Renal pelvis (tissue), 4 donors: ENCODE results near the gene SPOCK1. TPM values are rescaled to one million over a fixed set of nuclear protein-coding genes. Genes with fewer than 3 reads are reported as not detected.

Experiments used
- DNase-seq: peaks from one replicate; pipeline ENCODE4 v3.0.0-alpha.2; 2013
- polyA plus RNA-seq, 3 donors: library from polyadenylated mRNA; unstranded; fragments of 120-200 nt; gene quantifications; one replicate each; pipeline ENCODE4 v1.2.1, GENCODE V29; 2013; ENCODE audit not compliant: insufficient read length in 3 of 3

Gene SPOCK1
- polyA plus RNA-seq, 3 donors, result 4.5 to 9.5 (median 9.2) TPM

DNA sequence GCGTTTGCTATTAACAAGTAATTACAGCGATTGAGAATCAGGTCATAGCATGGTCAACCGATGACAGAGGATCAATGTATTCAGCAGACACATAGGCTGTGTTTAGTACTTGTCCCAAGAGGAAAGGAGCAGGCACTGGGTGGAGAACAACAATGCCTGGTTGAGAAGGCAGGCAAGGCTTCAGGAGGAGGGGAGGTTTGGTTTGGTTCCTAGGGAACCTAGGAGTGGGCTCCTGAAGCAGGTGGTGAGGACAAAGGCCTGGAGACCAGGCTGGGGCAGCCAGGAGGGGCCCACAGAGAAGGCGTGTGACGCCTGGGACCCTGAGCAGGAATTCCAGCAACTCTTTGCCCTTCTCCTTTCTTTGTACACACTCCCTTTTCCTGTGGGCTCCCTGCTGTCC is 195.6 kb downstream of the SPOCK1 start:
- DNase-seq, result no peak

DNA sequence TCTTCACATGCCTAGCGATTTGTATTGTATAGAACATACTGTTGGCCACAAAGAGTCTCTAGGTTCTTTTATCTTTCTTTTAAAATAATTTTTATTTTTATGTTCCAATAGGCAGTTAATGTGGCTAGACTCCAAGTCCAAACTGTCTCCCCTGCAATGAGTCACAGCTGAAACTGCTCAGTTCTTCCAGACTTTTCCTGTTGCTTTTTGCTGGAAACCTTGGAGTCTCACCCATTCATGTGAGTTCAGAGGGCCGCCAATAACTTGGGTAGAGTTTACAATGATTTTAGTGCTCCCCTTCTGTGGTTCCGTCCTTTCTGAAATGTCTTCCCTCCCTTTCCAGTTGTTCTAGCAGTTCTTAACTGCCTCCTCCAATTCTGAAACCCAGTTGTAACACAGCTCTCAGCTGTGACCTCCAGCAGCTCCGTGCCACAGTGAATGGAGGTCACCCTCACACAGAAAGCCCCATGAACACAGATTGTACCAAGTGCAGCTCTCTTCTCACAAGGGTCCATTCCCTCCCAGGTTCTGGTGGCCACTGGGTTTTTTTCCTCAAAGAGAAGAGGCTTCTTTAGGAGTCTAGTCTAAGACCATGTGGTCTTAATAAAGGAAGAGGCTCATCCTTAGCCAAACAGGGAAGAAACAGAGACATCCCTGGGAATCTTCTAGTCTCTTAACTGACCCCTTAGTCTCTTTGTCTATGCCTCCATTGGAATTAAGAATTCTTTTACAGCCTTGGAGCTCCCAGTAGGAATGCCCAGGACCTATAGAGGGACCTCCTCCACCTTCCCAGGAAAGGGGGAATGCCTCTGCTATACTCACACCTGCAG is 198.5 kb downstream of the SPOCK1 start:
- DNase-seq, result no peak

DNA sequence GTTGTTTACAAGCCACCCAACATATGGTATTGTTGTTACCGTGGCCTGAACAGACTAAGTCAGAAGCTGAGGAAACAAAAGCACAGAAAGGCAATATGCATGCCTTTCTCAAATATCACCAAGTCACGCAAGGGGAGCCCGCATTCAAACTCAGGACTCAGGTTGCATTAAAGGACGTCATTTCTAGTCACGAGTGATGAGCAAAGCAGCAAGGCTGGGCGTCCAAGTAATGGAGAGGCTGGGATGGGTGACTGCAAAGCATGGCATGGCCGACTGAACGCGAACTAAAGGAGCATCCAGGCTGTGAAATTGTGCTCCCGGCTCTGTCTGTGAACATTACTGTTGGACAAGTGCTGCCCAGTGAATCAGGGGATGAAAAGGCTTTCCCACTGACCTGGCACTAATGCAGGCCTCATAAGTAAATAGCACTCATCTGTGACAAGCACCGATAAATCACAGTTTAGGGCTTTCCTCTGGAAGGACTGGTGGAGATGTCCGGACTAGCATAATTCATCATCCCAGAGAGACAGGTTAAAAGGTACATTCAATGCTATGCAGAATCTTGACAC is 202.8 kb downstream of the SPOCK1 start:
- peak; percentile 88 for DNase-seq

DNA sequence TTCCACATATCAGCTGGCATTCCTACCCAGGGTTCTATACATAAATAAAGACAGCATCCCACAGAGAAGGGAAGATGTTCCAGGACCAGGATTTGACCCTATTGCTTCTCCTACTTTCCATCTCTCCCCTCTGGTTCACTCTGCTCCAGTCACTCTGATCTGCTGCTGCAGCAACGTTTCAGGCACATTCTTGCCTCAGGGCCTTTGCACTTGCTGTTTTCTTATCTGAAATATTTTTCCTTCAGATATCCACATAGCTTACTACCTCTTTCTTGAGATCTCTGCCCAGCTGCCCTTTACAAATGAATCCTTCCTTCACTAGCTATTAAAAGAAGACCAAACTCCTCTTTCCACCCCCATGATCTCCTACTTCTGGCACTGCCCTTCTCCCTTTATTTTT is 204.5 kb downstream of the SPOCK1 start:
- DNase-seq, result no peak

DNA sequence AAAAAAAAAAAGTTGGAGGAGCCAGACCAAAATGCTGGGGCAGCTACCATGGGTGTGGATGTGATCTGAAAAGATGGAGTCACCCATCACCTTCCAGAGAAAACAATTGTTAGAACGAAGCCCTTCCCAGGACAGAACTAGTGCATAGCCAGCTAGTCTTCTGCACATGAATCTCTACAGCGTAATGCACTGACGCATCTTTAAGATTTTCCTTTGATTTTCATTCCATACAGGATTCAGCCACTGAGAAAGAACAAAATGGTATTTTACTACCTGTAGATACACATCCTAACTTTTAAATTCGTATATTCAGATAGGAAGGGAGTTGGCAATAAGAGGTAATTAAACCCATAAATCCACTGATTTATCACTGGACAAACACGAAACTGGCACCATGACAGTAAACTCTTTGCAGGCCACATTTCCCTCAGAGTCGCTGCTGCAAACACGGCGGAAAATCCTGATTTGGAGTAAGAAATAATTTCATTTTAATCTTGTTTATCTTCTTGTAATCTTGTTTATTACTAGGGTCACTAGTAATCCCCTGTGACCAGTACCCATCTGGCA is 206.6 kb downstream of the SPOCK1 start:
- peak; percentile 76 for DNase-seq

DNA sequence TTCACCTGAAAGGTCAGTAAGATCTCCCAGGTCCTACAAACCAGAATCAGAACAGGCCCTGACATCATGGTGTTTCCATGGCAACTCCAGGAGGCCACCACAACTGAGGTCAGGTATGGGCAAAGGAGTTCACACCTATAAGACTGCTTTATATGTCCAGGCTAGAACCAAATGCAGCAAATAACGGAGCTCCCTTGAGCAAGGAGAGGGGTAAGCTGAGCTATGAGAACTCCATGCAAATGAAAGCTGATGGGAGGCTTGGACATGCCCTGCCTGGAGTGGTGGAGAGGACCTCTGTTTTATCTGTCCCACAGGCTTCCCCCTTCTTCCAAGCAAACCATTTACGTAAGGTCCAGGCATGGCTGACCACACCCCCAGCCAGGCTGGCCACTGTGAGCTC is 207.7 kb downstream of the SPOCK1 start:
- DNase-seq, result no peak

DNA sequence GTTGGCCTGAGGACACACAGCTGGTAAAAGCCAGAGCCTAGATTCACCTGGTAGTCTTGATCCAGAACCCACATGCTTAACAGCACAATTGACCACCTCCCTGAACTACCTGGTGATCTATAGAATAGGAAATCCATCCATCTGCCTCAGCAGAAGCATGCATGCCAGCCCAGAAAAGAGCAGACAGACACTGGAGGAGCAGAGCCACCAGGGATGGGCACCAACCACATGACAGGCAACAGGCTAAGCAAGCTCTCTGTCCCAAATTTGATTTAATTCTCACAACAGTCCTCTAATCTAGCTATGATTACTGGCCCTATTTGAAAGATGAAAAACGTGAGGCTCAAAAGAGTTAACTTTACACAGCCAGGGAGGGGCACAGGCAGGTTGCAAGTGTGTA is 208.1 kb downstream of the SPOCK1 start:
- DNase-seq, result no peak

DNA sequence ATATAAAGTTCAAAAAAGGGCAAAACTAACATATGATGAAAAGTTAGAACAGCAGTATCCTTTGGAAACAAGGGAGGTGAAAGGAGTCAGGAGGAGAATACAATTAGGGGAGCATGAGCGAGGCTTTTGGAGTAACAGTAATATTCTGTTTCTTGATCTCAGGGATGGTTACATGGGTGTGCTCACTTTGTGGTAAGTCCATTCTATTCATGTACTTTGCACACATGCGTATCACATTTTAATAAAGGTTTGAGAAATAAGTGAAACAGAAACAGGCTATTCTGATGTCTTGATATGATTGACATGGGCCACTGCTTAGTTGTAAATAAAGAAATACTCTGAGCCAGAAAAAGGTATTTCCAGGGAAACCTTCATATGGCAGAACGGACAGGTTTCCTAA is 208.8 kb downstream of the SPOCK1 start:
- DNase-seq, result no peak

DNA sequence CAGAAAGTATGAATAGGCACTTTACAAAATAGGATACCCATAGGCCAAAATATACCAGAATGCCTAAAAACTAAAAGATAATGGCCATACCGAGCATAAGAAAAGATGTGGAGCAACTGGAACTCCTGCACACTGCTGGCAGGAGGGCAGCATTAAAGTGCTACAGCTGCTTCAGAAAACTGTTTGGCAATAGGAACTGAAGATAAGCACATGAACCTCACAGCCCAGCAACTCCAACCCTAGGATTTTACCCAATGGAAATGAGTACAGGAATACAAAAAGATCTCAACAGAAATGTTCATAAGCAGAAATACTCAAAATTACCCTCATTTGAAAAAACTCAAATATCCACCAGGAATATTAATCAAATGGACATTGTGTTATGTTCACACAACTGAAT is 209.3 kb downstream of the SPOCK1 start:
- DNase-seq, result no peak

DNA sequence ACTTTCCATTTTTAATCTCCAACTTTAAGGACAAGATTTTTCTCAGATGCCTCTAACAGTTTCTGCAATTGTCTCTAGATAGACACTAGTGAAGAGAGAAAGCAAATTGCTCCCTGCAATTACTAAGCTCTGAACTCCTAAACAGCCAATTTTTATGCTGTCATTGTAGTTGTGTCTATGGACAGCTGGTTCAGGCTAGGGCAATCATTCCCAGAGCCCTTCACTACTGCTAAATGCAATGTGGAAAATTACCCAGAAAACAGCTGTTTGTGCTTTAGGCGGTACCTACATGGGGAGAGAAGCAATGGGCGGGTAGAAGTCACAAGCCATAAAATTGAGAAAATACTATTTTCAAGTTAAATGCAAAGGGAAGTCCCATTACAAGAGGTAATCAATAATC is 211.6 kb downstream of the SPOCK1 start:
- no peak for DNase-seq

DNA sequence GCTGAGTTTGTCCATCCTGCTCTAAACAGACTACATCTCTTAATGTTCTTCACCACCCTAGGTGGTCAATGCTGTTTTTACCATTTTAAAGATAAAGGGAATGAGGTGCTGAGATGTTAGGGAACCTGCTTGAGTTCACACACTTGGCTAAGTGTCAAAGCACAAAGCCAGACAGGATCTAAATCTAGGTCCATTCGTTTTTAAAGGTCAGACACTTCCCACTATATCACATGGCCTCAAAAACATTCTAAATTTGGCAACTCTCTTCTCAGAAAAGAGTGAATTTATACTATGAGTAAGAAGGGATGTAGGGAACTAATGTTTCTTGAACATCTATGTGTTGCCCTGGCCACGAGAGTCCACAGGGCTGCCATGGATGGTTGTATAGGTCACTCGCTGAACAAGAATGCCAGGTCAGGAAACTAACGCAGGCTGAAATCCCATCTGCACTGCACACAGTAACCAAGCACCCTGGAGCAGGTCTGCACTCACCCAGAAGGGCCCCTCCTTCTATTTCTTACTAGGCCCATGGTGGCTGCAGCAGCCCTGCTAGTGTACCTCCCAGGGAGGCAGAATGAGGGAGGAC is 213.0 kb downstream of the SPOCK1 start:
- DNase-seq, result no peak

DNA sequence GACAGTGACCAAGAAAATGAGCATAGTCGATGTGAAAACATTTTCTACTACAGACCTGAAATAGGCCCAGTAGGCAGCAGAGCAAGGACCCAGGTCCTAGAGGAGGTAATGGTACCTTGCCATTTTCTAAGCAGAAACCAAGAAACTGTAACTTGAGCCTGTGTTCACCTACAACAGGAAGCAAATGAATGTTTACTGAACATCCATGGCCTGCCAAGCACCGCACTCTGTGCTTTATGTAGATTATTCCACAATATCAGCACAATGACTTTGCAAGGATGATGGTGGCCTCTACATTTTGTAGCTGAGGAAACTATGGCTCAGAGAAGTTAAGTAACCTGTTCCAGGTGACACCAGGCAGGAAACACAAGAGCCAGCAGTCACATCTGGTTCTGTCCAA is 215.3 kb downstream of the SPOCK1 start:
- DNase-seq, result no peak

DNA sequence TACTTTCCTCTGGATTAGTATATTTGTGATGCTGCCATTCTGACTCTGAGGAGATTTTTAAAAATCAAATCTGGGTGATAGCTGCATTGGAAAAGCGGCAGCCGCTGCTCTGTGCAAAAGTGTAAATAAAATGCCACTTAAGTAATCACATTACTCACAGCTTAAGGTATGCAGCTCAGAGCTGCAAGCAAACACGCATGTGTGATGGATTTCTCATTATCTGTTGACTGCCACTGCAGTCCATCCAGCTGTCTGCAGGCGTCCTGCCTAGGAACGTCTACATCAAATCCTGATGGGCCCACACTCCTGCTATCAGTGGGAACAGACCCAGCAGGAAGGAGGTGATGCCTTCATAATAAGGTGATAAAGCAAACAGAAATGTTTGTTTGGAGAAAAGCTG is 216.9 kb downstream of the SPOCK1 start:
- DNase-seq, result no peak

DNA sequence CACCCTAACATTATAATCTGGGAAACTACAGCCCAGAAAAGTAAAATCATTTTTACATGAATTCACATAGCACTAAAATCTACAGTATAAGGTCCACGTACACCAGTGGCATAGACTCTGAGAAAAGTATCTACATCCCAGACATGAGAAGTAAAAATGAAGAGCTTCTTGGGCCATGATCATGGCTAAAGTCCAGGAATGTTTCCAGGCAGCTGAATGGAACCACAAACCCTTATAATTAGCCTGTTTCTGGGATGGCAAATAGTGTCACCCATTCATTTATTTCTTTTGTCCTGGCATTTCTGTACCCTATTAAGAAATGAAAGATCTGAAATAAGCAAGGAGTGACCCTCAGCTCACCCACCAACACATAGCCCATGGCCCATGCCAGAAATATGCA is 217.9 kb downstream of the SPOCK1 start:
- DNase-seq, result no peak

DNA sequence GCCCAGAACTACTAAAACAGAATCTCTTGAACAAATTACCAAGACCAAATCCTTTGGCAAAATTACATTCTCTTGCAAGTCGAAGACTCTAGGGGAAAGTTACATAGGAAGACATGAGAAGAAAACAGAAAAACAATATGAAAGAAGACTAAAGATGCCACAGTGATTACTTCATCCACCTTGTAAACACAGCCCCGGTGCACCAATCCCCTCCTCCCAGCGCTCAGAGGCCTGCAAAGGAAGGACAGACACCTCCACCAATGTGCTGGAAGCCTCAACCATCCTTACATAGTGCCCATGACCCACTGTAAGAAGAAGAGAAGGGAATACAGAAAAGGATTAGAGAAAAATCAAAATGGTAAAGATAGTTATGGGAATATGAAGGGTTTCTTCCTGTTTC is 218.5 kb downstream of the SPOCK1 start:
- DNase-seq, result no peak

DNA sequence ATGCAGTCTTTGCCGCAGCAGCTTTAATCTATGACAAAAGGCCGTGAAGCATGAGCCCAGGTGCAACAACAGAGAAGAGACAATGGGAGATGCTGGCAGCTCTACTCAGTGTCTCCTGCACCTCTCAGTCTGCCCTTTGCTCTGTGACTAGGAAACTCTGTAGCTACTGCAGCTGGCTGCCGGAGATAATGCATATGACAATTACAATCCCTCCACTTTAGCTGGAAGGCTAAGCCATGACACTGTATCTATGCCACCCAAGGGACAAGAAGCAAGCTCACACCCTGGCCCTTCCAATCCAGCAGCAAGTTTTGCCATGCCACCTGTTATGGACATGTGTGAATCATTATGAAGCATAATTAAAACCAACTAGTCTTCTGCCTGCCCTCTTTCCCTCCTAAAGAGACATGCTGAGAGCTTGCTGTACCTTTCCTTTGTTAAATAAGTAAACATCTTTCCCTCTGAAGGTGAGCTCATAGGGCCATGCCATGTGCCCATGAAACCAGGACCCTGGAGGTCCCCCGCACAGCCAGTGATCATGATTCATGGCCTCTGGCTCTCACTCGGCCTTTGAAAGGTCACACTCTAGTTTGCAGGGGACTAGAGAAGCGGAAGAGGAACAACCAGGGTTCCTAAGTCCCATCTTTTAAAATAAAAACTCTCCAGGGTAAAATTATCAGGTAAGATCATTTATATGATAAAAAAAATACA is 219.4 kb downstream of the SPOCK1 start:
- DNase-seq, result no peak

DNA sequence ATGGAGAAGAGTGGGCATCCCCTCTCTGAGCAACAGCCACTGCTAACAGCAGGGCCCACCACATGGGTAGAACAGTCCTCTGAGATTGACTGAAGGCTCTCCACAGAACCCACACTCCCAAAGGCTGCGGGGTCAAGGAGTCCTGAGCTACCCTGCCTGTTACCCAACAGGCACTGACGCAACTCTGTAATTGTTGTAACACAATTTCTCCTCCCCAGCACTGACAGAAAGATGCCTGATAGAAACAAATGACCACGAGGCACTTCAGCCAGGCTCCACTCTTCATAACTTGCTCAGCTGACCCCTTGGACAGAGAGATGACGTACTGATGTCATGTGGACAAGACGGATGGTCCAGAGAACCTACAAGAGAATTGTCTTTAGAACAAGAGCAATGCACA is 220.7 kb downstream of the SPOCK1 start:
- no peak for DNase-seq

DNA sequence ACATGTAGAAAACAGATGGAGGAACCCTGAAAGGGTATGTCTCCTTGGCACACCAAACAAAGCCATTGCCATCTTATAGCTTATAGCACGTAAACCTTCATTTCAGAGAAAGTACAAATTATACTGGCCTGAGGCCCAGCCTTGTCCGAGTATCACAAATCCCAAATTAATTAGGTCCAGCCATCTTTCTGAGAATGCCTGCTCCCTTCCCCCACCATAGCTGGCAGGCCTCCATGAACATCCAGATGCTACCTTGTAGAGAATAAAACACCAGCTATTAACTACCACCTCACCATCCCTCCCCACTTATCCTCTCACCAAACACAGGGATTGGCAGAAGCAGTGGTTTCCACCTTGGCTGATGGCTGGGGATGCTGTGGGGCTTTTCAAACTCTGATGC is 224.0 kb downstream of the SPOCK1 start:
- no peak for DNase-seq

DNA sequence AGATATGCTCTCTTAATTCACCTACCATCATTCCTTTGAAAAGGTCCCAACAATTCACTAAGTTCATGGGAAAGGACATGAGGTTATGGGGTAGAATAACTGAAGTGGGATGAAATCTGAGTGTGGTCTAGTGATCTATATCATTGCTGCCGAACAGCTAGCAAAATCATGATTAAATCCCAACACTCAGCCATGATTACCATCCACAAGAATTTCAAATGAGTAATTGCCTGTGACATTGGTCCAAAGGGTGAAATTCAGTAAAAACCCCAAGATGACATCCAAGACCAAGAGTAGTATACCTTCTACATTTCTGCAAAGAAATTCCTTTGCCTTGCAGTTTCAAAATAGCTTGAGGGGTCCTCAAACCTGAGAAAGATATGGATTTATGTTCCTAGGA is 225.6 kb downstream of the SPOCK1 start:
- no peak for DNase-seq

DNA sequence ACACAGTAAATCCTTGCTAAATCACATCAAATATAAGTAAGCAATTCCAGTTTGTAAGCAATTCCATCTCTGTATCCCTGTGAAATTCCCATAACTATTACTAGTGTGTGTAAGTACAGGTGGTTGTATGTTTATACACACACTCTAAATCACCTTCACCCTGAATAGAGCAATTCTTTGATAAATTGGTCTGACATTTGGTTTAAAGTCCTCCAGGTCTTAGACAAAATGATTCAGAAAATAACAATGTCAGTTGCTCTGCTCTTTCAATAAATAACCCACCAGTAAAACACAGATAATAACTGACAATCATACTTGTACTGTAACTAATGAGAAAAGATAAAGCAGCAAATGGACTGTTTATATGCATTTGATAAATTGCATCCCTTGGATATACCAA is 226.3 kb downstream of the SPOCK1 start:
- no peak for DNase-seq

DNA sequence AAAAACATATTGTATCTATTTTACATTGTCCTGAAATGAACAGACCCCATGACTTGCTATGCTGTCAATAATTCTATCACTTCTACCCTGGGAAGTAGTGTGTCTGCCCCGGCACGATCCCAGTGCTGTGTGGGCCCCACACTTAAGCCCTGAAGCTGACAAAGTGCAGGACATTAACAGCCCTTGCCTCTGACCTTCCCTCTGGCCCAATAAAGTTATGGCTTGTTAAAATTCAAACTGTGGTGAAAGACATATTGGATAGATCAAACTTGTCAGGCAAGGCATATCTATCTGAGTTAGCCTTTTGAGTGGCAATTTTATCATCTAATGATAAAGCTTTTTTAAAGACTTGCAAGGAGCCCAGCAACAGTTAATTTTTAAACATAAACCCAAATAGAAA is 229.2 kb downstream of the SPOCK1 start:
- DNase-seq, result no peak

DNA sequence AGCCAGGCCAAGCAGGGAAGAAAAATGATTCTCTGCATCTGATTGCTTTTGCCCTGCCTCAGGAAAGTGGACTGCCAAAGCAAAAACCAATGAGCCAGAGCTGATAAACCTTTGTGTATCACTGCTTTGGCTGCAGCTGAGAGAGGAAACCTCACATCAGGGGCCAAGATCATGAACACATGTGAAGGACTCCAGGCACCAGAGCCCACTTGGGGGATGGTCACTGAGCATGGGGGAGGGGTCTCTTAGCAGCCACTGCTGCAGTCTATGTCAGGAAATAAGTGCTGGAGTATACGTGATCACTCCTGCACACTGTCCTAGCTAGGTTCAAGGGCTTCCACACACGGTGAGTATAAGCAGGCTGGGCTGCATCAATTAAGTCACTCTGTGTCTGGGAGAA is 229.9 kb downstream of the SPOCK1 start:
- DNase-seq, result no peak

DNA sequence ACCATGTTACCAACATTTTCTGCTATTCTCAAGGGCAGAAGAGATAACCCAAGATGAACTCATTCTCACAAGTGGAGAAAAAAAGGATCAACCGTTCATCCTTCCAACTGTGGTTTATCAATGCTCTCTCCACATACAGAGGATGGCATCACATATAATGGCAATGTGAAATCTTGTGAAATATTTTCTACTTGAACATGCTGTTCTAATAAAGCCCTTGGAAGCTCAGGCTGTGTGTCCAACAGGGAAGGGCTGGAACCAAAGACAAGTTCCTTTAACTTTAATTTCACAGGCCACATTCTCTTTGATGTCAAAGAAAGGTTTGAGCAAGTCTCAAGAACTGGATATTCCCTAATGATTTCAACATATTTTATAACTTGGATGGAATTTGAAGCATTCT is 230.5 kb downstream of the SPOCK1 start:
- DNase-seq, result no peak
